Hepatocyte (in vitro differentiated cells): Measurements from ENCODE around the gene ZNF547.

Source experiments
- CTCF ChIP-seq: fragments of 200-600 bp; sonication (generic); IDR thresholded peaks from 2 replicates; pipeline ENCODE4 v1.5.1; 2016; ENCODE audit warnings: antibody characterized with exemption, mild to moderate bottlenecking; ENCODE audit not compliant: poor library complexity
- EZH2 ChIP-seq: fragments of 200-600 bp; sonication (generic); IDR thresholded peaks from 2 replicates; pipeline ENCODE4 v1.6.1; 2016; ENCODE audit warnings: antibody characterized with exemption, mild to moderate bottlenecking, borderline replicate concordance
- EZH2phosphoT487 ChIP-seq: fragments of 200-600 bp; sonication (generic); IDR thresholded peaks from one replicate; pipeline ENCODE4 v1.6.1; 2018; ENCODE audit warnings: antibody characterized with exemption, mild to moderate bottlenecking, low read depth, moderate library complexity; ENCODE audit not compliant: unreplicated experiment, severe bottlenecking

- TF ChIP-seq CTCF (no peak), EZH2phosphoT487 (no peak), EZH2 (no peak)
Measured at GRCh38 chr19:57320180-57321084, 42.9 kb upstream of the ZNF547 start, which contains the start of gene ZNF543.
